Stomach (tissue), 19 donors: Measurements from ENCODE around the gene CHEK1. TPM values are rescaled to one million over a fixed set of nuclear protein-coding genes. Genes with fewer than 3 reads are reported as not detected.
"Not testable (repeated sequence)": the region's sequence is repeated elsewhere in the genome, so short reads cannot be mapped to it uniquely, and the experiment has no call there.

Experiments used
- DNase-seq, 2 donors: peaks; one replicate each; pipeline versions ENCODE4 v3.0.0 to v3.0.0-alpha.2; 2013 to 2019
- H3K27ac ChIP-seq, 5 donors: fragments of 200-600 bp in 4 of 5; sonication (generic) in 4 of 5; one replicate each; pipeline ENCODE4 v1.5.1; 2013 to 2019; ENCODE audit warnings: mild to moderate bottlenecking in 1 of 5, moderate library complexity in 1 of 5
- H3K27me3 ChIP-seq, 3 donors: fragments of 200-600 bp; sonication (generic); one replicate each; pipeline ENCODE4 v1.5.1; 2017 to 2019; ENCODE audit warnings: mixed run types in 1 of 3
- H3K36me3 ChIP-seq, 4 donors: fragments of 200-600 bp; sonication (generic); 1 replicate in 3 of 4; 2 replicates in 1 of 4; pipeline ENCODE4 v1.5.1; 2016 to 2019
- H3K4me1 ChIP-seq, 4 donors: fragments of 200-600 bp; sonication (generic); one replicate each; pipeline ENCODE4 v1.5.1; 2016 to 2019
- H3K4me3 ChIP-seq, 4 donors: fragments of 200-600 bp; sonication (generic) in 3 of 4; one replicate each; pipeline ENCODE4 v1.5.1; 2016 to 2019; ENCODE audit warnings: mild to moderate bottlenecking in 1 of 4
- H3K9me3 ChIP-seq, 4 donors: fragments of 200-600 bp; sonication (generic); one replicate each; pipeline ENCODE4 v1.5.1; 2016 to 2019
- CTCF ChIP-seq, 7 experiments: fragments of 450-650 bp in 4 of 7; fragments of 200-600 bp in 3 of 7; sonication (generic) in 3 of 7; IDR thresholded peaks; one replicate each; pipeline ENCODE4 v1.5.1; 2016 to 2019; ENCODE audit warnings: antibody characterized with exemption in 7 of 7, control low read depth in 2 of 7, mild to moderate bottlenecking in 1 of 7
- EP300 ChIP-seq: sonication (generic); formaldehyde crosslinking; IDR thresholded peaks from one replicate; pipeline ENCODE4 v1.6.1; 2017; ENCODE audit warnings: antibody characterized with exemption
- POLR2A ChIP-seq, 4 donors: fragments of 450-650 bp; IDR thresholded peaks; one replicate each; pipeline ENCODE4 v1.6.1; 2016; ENCODE audit warnings: antibody characterized with exemption in 4 of 4, control low read depth in 2 of 4, mild to moderate bottlenecking in 1 of 4, moderate library complexity in 1 of 4
- POLR2AphosphoS5 ChIP-seq, 3 donors: sonication (generic); formaldehyde crosslinking; IDR thresholded peaks; one replicate each; pipeline ENCODE4 v1.6.1; 2016; ENCODE audit warnings: antibody characterized with exemption in 3 of 3
- WGBS, 5 donors: extraction: QIAGEN DNeasy Blood & Tissue Kit in 3 of 5; methylation state at CpG; one replicate each; pipeline versions ENCODE4 v1.1.5 to v1.1.7; 2013 to 2018; 5-methylcytosine and 5-hydroxymethylcytosine counted together
- intact Hi-C: fragments of 100-400 bp; cut with DNase I; formaldehyde crosslinking; loops from one replicate; pipeline ENCODE4 v1.15.1; 2023; ENCODE audit warnings: low total_unique reads
- long read RNA-seq, 10 donors: transcript quantifications; one replicate each; lab custom pipeline, GENCODE V29; 2026
- polyA plus RNA-seq, 3 donors: library from polyadenylated mRNA; stranded (reverse); fragments of 200-250 nt; gene quantifications; one replicate each; pipeline ENCODE4 v1.2.3, GENCODE V29; 2013
- total RNA-seq, 5 donors: library from RNA; depleted of rRNA; stranded (reverse); fragments of >200 nt; gene quantifications; one replicate each; pipeline versions ENCODE4 v1.1.0 to v1.2.3, GENCODE V29; 2014 to 2016
- donor health status: healthy with polysubstance abuse.
- donor health status: Bipolar disorder and iron deficiency.
- donor health status: healthy.

The CHEK1 gene
- 10 to 100 TPM in 1 of 5 donors, 1 to 10 TPM in 2, under 1 TPM in 1, not detected in 1; 0.14 to 19.3 (median 1.2) TPM for total RNA-seq
- polyA plus RNA-seq = 1 to 10 TPM; 3.4 to 5.2 (median 5.2) TPM
- long read RNA-seq, donor 1, full-length matches to known transcripts = 1 of 1 reads
- long read RNA-seq, donor 1, partial matches to known transcripts = 0 of 1 reads
- long read RNA-seq, donor 1, other reads (novel, unspliced or antisense) = 0 of 1 reads
- long read RNA-seq, donor 2, partial matches to known transcripts = 0 of 1 reads
- long read RNA-seq, donor 2, other reads (novel, unspliced or antisense) = 0 of 1 reads
- long read RNA-seq, donor 3, full-length matches to known transcripts = 2 of 2 reads
- long read RNA-seq, donor 3, partial matches to known transcripts = 0 of 2 reads
- long read RNA-seq, donor 3, other reads (novel, unspliced or antisense) = 0 of 2 reads
- long read RNA-seq, donor 4 = 0 reads
- long read RNA-seq, donor 5 = 0 reads
- long read RNA-seq, donor 6, full-length matches to known transcripts = 4 of 4 reads
- long read RNA-seq, donor 6, partial matches to known transcripts = 0 of 4 reads
- long read RNA-seq, donor 6, other reads (novel, unspliced or antisense) = 0 of 4 reads
- long read RNA-seq, donor 7, full-length matches to known transcripts = 2 of 2 reads
- long read RNA-seq, donor 7, partial matches to known transcripts = 0 of 2 reads
- long read RNA-seq, donor 7, other reads (novel, unspliced or antisense) = 0 of 2 reads
- long read RNA-seq, donor 8 = 0 reads
- long read RNA-seq, donor 9, full-length matches to known transcripts = 2 of 2 reads
- long read RNA-seq, donor 9, partial matches to known transcripts = 0 of 2 reads
- long read RNA-seq, donor 9, other reads (novel, unspliced or antisense) = 0 of 2 reads
- long read RNA-seq, donor 10, partial matches to known transcripts = 0 of 1 reads
- long read RNA-seq, donor 10, other reads (novel, unspliced or antisense) = 0 of 1 reads

DNA sequence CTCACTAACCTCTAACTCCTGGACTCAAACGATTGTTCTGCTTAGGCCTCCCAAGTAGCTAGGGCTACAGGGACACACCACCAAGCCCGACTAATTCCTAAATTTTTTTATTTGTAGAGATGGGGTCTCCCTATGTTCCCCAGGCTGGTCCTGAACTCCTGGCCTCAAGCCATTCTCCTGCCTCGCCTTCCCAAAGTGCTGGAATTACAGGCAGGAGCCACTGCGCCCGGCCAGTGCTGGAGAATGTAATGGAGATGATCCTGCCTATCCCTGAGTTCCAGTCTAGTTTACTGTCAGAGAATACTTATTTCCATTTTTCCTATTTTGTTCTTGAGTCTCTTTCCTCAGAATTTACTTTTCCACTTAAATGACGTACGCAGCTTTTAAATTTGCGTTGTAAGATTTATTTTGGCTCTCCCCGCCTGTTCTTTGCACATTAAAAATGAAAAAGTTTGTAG is at the start of gene CHEK1:
TSS of gene CHEK1 (plus strand) at position 408 of the 458 bp plus-strand sequence. CDS start 1,606 bp downstream, outside the sequence.
- no peak for DNase-seq
- intact Hi-C loops = loop anchor here (5.0 kb wide), 1 partner anchor 253 kb away; no protein-coding TSS in a partner anchor
- WGBS, 5 donors = 46 to 60% (median 53%) methylated on average over 9 of the region's 9 CpGs

GRCh38 chr11:125577181-125577580 is 47.8 kb upstream of the CHEK1 start:
- DNase-seq = not testable (repeated sequence)

More for the DNA sequence above, at the start of gene CHEK1:
- TF ChIP-seq EP300 (no peak), POLR2AphosphoS5 (IDR thresholded peaks at IDR 0.05) (no peak)
- H3K27me3 ChIP-seq = no peaks in the 10 kb centered on the region
- H3K9me3 ChIP-seq = no peaks in the 10 kb centered on the region
- H3K27ac ChIP-seq = peak within 1 kb of the TSS; percentile 90 to 97 (median 96)
- H3K4me1 ChIP-seq = peaks cover 14 to 34% (median 24%) of the 10 kb centered on the region in 4 donors
- peaks cover 7 to 33% (median 26%) of the 10 kb centered on the region in 4 donors for H3K36me3 ChIP-seq
- peak within 1 kb of the TSS; percentile 65 to 97 (median 76) for H3K4me3 ChIP-seq

GRCh38 chr11:125578783-125579182 is 46.2 kb upstream of the CHEK1 start:
- intact Hi-C loops = no loop called here
- DNase-seq = no peak
- H3K36me3 ChIP-seq = peaks cover 82 to 100% (median 100%) of the 10 kb centered on the region in 4 donors
- H3K4me3 ChIP-seq = no peak overlapping the region
- H3K9me3 ChIP-seq = no peaks in the 10 kb centered on the region
- no peaks in the 10 kb centered on the region for H3K27me3 ChIP-seq
- no peak overlapping the region for H3K27ac ChIP-seq
- 95 to 98% (median 97%) methylated on average over 2 of the region's 2 CpGs for WGBS, 5 donors
- no peaks in the 10 kb centered on the region for H3K4me1 ChIP-seq
- no peak for TF ChIP-seq POLR2A (IDR thresholded peaks at IDR 0.05)
- no peak for TF ChIP-seq POLR2AphosphoS5 (IDR thresholded peaks at IDR 0.05)
- TF ChIP-seq CTCF (IDR thresholded peaks at IDR 0.05) = no peak
- no peak for TF ChIP-seq EP300

More at GRCh38 chr11:125577181-125577580, 47.8 kb upstream of the CHEK1 start:
- peaks cover 76 to 99% (median 96%) of the 10 kb centered on the region in 4 donors for H3K36me3 ChIP-seq
- intact Hi-C loops, H3K27ac ChIP-seq, H3K4me3 ChIP-seq, H3K9me3 ChIP-seq, H3K4me1 ChIP-seq, H3K27me3 ChIP-seq: not testable (repeated sequence)
- 92 to 96% (median 96%) methylated on average over 14 of the region's 14 CpGs for WGBS, 5 donors

DNA sequence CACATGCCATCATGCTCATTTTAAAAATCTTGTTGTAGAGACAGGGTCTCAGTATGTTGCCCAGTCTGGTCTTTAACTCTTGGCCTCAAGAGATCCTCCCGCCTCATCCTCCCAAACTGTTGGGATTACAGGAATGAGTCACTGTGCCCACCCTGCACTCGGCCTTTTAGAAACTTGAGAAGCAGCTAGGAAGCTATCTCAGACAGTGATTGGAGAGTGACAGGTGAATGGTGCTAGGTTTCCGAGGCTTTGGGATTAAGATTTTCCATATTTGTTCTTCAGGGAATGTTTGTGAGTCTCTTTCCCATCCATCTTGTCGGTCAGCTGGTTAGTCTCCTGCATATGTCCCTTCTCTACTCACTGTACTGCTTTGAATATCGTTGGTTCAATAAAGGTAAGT is 45.2 kb upstream of the CHEK1 start:
- no peaks in the 10 kb centered on the region for H3K27me3 ChIP-seq
- H3K36me3 ChIP-seq = peaks cover 76 to 100% (median 100%) of the 10 kb centered on the region in 4 donors
- no peak overlapping the region for H3K27ac ChIP-seq
- no peak overlapping the region for H3K4me3 ChIP-seq
- WGBS, 5 donors = 90 to 96% (median 95%) methylated on average over 5 of the region's 5 CpGs
- intact Hi-C loops = no loop called here
- no peak for DNase-seq
- H3K9me3 ChIP-seq = no peaks in the 10 kb centered on the region
- H3K4me1 ChIP-seq = no peaks in the 10 kb centered on the region
- no peak for TF ChIP-seq POLR2AphosphoS5 (IDR thresholded peaks at IDR 0.05)
- no peak for TF ChIP-seq CTCF (IDR thresholded peaks at IDR 0.05)
- TF ChIP-seq EP300 = no peak
- no peak for TF ChIP-seq POLR2A (IDR thresholded peaks at IDR 0.05)

DNA sequence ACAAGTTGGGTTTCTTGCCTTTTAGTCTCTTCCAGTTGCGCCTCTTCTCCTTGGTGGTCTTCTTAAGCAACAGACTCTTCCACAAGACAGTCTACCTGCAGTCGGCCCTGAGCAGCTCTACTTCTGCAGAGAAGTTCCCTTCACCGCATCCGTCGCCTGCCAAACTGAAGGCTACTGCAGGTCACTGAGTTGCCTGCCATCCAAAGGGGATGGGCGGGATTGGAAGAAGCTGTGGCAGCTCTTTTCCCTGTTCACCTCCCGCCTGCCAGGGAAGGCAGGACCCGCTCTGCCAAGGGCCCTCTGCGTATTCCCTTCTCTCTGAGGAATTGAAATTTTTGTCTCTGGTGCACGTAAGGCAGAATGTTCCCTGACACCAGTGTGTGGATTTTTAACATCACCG is 41.5 kb upstream of the CHEK1 start:
- DNase-seq = no peak
- H3K9me3 ChIP-seq = no peaks in the 10 kb centered on the region
- no peak overlapping the region for H3K4me3 ChIP-seq
- no peaks in the 10 kb centered on the region for H3K4me1 ChIP-seq
- no peak for TF ChIP-seq CTCF (IDR thresholded peaks at IDR 0.05)
- TF ChIP-seq POLR2A (IDR thresholded peaks at IDR 0.05) = no peak
- TF ChIP-seq EP300 = no peak
- 94 to 98% (median 96%) methylated on average over 11 of the region's 11 CpGs for WGBS, 5 donors
- H3K27ac ChIP-seq = no peak overlapping the region
- intact Hi-C loops = no loop called here
- H3K27me3 ChIP-seq = no peaks in the 10 kb centered on the region
- H3K36me3 ChIP-seq = peaks cover 42 to 69% (median 67%) of the 10 kb centered on the region in 4 donors
